Endothelial cell of umbilical vein (primary cell): ENCODE measurements around the gene IL31RA. TPM values are rescaled to one million over a fixed set of nuclear protein-coding genes. Genes with fewer than 3 reads are reported as not detected.
A peak's percentile ranks its signal among the peaks of the same experiment; 100 is the strongest.

ENCODE experiments used
- BruUV-seq: library from RNA; stranded (reverse); fragments of 400-500 nt; replicated peaks from 2 replicates; lab custom pipeline; 2021; lab: Mats Ljungman, UMichigan
- CTCF ChIA-PET: fragments of 300-600, 350-600 bp; sonication (Branson Sonifier 250); formaldehyde crosslinking; loops from one replicate; lab custom pipeline; 2021; ENCODE audit warnings: antibody characterized with exemption, inconsistent platforms; lab: Charles Lee
- POLR2A ChIA-PET: fragments of 300-600, 350-600 bp; sonication (Branson Sonifier 250); formaldehyde crosslinking; loops from one replicate; lab custom pipeline; 2021; ENCODE audit warnings: antibody characterized with exemption, inconsistent platforms; lab: Charles Lee
- DNase-seq: peaks from one replicate; pipeline ENCODE4 v3.0.0-alpha.2; 2011; ENCODE audit warnings: low read depth, low spot score
- FAIRE-seq: peaks from 2 replicates; lab custom pipeline; 2011; peaks lifted over from hg19 to GRCh38; lab: Jason Lieb, UNC
- H2AFZ ChIP-seq: 2 replicates; pipeline ENCODE4 v1.6.0; 2012; ENCODE audit warnings: low read depth, low read length, control low read depth, inconsistent platforms
- H3K27ac ChIP-seq: 2 replicates; pipeline ENCODE4 v1.5.1; 2011; ENCODE audit warnings: low read depth, mild to moderate bottlenecking, control low read depth, low read length, moderate library complexity; ENCODE audit not compliant: insufficient read depth
- H3K27me3 ChIP-seq, 2 experiments: 2 replicates each; pipeline versions ENCODE4 v1.6.0 to v1.6.1; 2011; ENCODE audit warnings: low read length in 2 of 2, mixed read lengths in 1 of 2; ENCODE audit not compliant: control insufficient read depth in 2 of 2, insufficient read depth in 2 of 2
- H3K36me3 ChIP-seq, 2 experiments: 2 replicates in 1 of 2; 3 replicates in 1 of 2; pipeline ENCODE4 v1.5.1; 2011; ENCODE audit warnings: low read length in 2 of 2, mild to moderate bottlenecking in 1 of 2, moderate library complexity in 1 of 2; ENCODE audit not compliant: control insufficient read depth in 2 of 2, insufficient read depth in 2 of 2; ENCODE audit errors: extremely low read depth in 1 of 2
- H3K4me1 ChIP-seq: 3 replicates; pipeline ENCODE4 v1.5.1; 2011; ENCODE audit warnings: mild to moderate bottlenecking, low read length; ENCODE audit not compliant: control insufficient read depth, insufficient read depth; ENCODE audit errors: extremely low read depth
- H3K4me2 ChIP-seq: 2 replicates; pipeline ENCODE4 v1.6.1; 2011; ENCODE audit warnings: low read length, control low read depth, mixed read lengths; ENCODE audit not compliant: insufficient read depth
- H3K4me3 ChIP-seq, 3 experiments: fragments of 200-600 bp in 1 of 3; sonication (generic), shearing (Covaris generic) in 1 of 3; replicated peaks in 1 of 3; 2 replicates each; pipeline ENCODE4 v1.5.1; 2011 to 2016; ENCODE audit warnings: control low read depth in 3 of 3, low read length in 3 of 3, mild to moderate bottlenecking in 2 of 3, inconsistent platforms in 1 of 3, low read depth in 1 of 3, moderate library complexity in 1 of 3; ENCODE audit not compliant: insufficient read depth in 1 of 3
- H3K79me2 ChIP-seq: 2 replicates; pipeline ENCODE4 v1.6.0; 2012; ENCODE audit warnings: low read length, inconsistent platforms; ENCODE audit not compliant: control insufficient read depth, insufficient read depth
- H3K9ac ChIP-seq: replicated peaks from 2 replicates; pipeline ENCODE3; 2011; ENCODE audit warnings: low read length, control low read depth; ENCODE audit not compliant: insufficient read depth; ENCODE audit errors: extremely low read depth
- H3K9me1 ChIP-seq: replicated peaks from 3 replicates; pipeline ENCODE4 v1.6.0; 2011; ENCODE audit warnings: mild to moderate bottlenecking, low read length; ENCODE audit not compliant: control insufficient read depth, insufficient read depth; ENCODE audit errors: extremely low read depth
- H3K9me3 ChIP-seq: replicated peaks from 2 replicates; pipeline ENCODE4 v1.5.1; 2012; ENCODE audit warnings: low read length, inconsistent platforms; ENCODE audit not compliant: control insufficient read depth, insufficient read depth
- H4K20me1 ChIP-seq: replicated peaks from 2 replicates; pipeline ENCODE3; 2011; ENCODE audit warnings: mild to moderate bottlenecking, low read length; ENCODE audit not compliant: control insufficient read depth, insufficient read depth; ENCODE audit errors: extremely low read depth
- EZH2 ChIP-seq: IDR thresholded peaks from 2 replicates; pipeline ENCODE4 v1.6.1; 2012; ENCODE audit warnings: borderline replicate concordance, low read depth, mild to moderate bottlenecking, moderate library complexity, low read length, inconsistent platforms; ENCODE audit not compliant: severe bottlenecking
- FOS ChIP-seq: IDR thresholded peaks from 2 replicates; pipeline ENCODE4 v1.6.1; 2011; ENCODE audit warnings: mild to moderate bottlenecking, low read length, moderate library complexity, borderline replicate concordance; ENCODE audit not compliant: insufficient read depth
- GATA2 ChIP-seq: IDR thresholded peaks from 2 replicates; pipeline ENCODE4 v1.7.0; 2011; ENCODE audit warnings: low read depth, mild to moderate bottlenecking, moderate library complexity, mixed read lengths, low read length; ENCODE audit not compliant: insufficient read length, insufficient read depth
- JUN ChIP-seq: IDR thresholded peaks from 2 replicates; pipeline ENCODE4 v1.6.1; 2011; ENCODE audit warnings: borderline replicate concordance, low read depth; ENCODE audit not compliant: insufficient read length, insufficient read depth
- POLR2AphosphoS5 ChIP-seq: IDR thresholded peaks from 2 replicates; pipeline ENCODE4 v1.6.1; 2012; ENCODE audit warnings: low read depth, mild to moderate bottlenecking, control low read depth, low read length, moderate library complexity; ENCODE audit not compliant: insufficient read depth
- dilution Hi-C: fragments of 300-500 bp; cut with MboI; formaldehyde crosslinking; loops from one replicate; pipeline ENCODE4 v1.15.0; 2019; ENCODE audit warnings: low sequenced_read_pairs; ENCODE audit not compliant: extremely low pct_ligation_motif_present
- intact Hi-C: fragments of 100-400 bp; cut with micrococcal nuclease; formaldehyde crosslinking; loops from one replicate; pipeline ENCODE4 v1.10.0; 2022
- polyA plus RNA-seq, 4 experiments: library from polyadenylated mRNA; depleted of rRNA in 3 of 4; stranded (reverse) in 3 of 4; unstranded in 1 of 4; fragments of >200 nt; gene quantifications; 2 replicates each; pipeline versions ENCODE4 v1.2.1 to v1.2.3, GENCODE V29; 2011 to 2012; ENCODE audit warnings: missing spikeins in 1 of 4
- total RNA-seq: library from RNA; stranded (reverse); gene quantifications from 2 replicates; pipeline ENCODE4 v1.2.3, GENCODE V29; 2021
- TF ChIP-seq, protein P1 (sequence below), 2 donors: IDR thresholded peaks; 1 replicate in 1 of 2; 2 replicates in 1 of 2; pipeline ENCODE4 v1.5.1; 2011; ENCODE audit warnings: low read length in 2 of 2, mild to moderate bottlenecking in 2 of 2, moderate library complexity in 2 of 2, control low read depth in 1 of 2, inconsistent platforms in 1 of 2, low read depth in 1 of 2; ENCODE audit not compliant: insufficient read depth in 1 of 2; ENCODE audit errors: extremely low read depth in 1 of 2
- TF ChIP-seq, protein P2 (sequence below): IDR thresholded peaks from 2 replicates; pipeline ENCODE4 v1.6.1; 2011; ENCODE audit not compliant: insufficient read depth, insufficient read length

The IL31RA gene
- total and polyA plus RNA-seq, 2 donors (not counting 3 experiments of a cell fraction or from before 2014, with no cell fraction given) = 0.14 to 0.75 TPM

DNA sequence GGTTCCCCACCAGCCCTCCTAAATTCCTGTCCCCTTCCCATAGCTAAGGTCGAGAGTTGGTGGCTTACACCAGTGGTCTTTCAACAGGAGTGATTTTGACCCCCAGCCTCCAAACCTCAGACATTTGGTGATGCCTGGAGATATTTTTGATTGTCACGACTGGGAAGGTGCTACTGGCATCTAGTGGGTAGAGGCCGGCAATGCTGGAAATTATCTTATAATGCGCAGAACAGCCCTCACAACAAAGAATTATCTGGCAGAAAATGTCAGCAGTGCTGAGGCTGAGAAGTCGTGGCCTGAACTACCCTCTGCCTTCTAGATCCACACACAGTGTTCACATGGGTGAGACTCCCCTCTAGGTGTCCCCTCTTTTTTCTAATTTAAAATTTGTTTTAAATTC, 69.6 kb downstream of the IL31RA start:
- peak; percentile 76 for FAIRE-seq
- CTCF ChIA-PET = interaction anchor here (0.7 to 1.7 kb wide), 2 partner anchors 215 to 515 kb away, joined by 3 read pairs; no protein-coding TSS in a partner anchor
- H2AFZ ChIP-seq = no peak overlapping the region
- H3K79me2 ChIP-seq = no peaks in the 10 kb centered on the region
- H3K27ac ChIP-seq = no peak overlapping the region
- peak; percentile 29 for DNase-seq
- no peak overlapping the region for H3K4me2 ChIP-seq
- no peak overlapping the region for H3K4me3 ChIP-seq
- H3K9ac ChIP-seq = no peak overlapping the region
- H4K20me1 ChIP-seq = no peaks in the 10 kb centered on the region
- TF ChIP-seq, protein P1, sequence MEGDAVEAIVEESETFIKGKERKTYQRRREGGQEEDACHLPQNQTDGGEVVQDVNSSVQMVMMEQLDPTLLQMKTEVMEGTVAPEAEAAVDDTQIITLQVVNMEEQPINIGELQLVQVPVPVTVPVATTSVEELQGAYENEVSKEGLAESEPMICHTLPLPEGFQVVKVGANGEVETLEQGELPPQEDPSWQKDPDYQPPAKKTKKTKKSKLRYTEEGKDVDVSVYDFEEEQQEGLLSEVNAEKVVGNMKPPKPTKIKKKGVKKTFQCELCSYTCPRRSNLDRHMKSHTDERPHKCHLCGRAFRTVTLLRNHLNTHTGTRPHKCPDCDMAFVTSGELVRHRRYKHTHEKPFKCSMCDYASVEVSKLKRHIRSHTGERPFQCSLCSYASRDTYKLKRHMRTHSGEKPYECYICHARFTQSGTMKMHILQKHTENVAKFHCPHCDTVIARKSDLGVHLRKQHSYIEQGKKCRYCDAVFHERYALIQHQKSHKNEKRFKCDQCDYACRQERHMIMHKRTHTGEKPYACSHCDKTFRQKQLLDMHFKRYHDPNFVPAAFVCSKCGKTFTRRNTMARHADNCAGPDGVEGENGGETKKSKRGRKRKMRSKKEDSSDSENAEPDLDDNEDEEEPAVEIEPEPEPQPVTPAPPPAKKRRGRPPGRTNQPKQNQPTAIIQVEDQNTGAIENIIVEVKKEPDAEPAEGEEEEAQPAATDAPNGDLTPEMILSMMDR (IDR thresholded peaks at IDR 0.05; ENCODE audit: extremely low read depth in 1 of 2, insufficient read depth in 1 of 2, low read depth in 1 of 2, low read length in 2 of 2) = peak; percentile 41 to 49
- TF ChIP-seq GATA2 (no peak), POLR2AphosphoS5 (no peak), EZH2 (no peak), FOS (no peak), JUN (no peak)
- TF ChIP-seq, protein P2, sequence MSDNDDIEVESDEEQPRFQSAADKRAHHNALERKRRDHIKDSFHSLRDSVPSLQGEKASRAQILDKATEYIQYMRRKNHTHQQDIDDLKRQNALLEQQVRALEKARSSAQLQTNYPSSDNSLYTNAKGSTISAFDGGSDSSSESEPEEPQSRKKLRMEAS = no peak
- no peaks in the 10 kb centered on the region for H3K9me1 ChIP-seq
- dilution Hi-C loops (no loop called here), intact Hi-C loops (loop anchor here (1.0 to 10.0 kb wide), 6 partner anchors 230 to 748 kb away; partner anchors contain the start of genes CDC20B and PLPP1)
- POLR2A ChIA-PET = no interaction called here
- peaks cover 34% of the 10 kb centered on the region for H3K4me1 ChIP-seq
- no peaks in the 10 kb centered on the region for H3K27me3 ChIP-seq
- BruUV-seq = no TSS peak
- H3K9me3 ChIP-seq = no peaks in the 10 kb centered on the region
- no peaks in the 10 kb centered on the region for H3K36me3 ChIP-seq
